Stimulated activated CD8-positive, alpha-beta memory T cell treated with anti-CD3 and anti-CD28 coated beads, Interleukin-2, amount 100 ng/mL, for 48 hours (primary cell): ENCODE results near the gene ROCK1.
A peak's percentile ranks its signal among the peaks of the same experiment; 100 is the strongest.
"Not testable (repeated sequence)": the region's sequence is repeated elsewhere in the genome, so short reads cannot be mapped to it uniquely, and the experiment has no call there.

ENCODE experiments used
- DNase-seq, 2 donors: peaks; one replicate each; pipeline ENCODE4 v3.0.0-alpha.2; 2020; ENCODE audit warnings: low read depth in 2 of 2

The ROCK1 gene

DNA sequence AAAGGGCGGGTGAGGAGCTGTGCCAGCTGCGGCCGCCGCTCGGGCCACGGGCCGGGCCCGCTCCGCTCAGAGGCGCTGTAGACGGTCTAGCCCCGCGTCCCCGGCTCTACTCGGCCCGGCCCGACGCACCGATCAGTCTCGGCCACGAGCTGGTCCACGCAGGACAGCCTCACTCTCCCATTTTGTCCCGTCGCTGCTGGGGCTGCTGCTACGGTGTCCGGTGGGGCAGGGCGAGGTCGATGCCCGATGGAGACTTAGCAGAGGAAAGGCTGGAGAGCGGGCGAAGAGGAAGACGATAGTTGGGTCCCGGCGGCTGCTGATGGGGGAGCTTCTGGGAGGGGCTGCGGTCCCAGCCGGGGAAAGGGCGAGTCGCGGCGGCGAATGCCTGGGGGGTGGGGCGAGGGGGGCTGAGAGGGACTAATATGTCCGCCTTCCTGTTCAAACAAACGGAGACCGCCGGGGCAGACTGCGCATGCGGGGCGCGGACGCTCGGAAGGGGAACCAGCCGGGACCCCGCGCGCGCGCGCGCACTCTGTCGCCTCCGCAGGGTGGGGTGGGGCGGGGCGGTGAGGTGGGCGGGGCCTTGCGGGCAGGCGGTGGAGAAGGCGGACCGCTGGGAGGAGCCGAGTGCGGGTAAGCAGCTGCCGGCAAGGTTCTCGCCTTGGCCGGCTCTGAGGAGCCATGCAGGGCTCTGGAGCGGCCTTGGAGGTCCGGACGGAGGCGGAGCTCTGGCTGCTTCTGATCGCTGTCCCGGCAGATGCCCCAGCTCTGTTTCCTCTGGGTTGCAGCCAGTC lies at the start of gene ROCK1:
Gene ROCK1 (minus strand): TSS at position 468 of the 794 bp plus-strand sequence. CDS start 903 bp downstream, outside the sequence.
- peak; percentile 98 to 99 for DNase-seq

- DNase-seq = no peak
These were observed 43.8 kb upstream of the ROCK1 start for GRCh38 chr18:21155443-21155842.

DNA sequence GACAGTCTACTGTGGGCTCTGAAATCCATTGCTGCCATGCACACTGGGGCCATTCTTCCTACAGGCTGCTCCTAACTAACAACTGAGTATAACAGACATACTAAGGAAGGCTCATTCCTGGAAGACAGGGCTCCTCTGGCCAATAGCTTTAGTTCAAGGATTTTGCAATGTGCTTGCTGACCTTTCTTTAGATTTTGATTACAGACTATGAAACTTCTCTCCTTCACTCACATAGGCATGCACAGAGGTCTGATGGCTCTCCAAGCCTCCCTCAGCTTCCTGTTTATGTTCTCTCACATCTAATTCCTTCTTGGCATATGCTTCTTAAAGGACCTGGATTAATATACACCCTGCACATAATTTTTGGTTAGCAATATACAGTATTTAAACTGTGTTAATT lies 34.4 kb upstream of the ROCK1 start:
- no peak for DNase-seq

- no peak for DNase-seq
These were observed 33.8 kb upstream of the ROCK1 start for GRCh38 chr18:21145371-21145770.

GRCh38 chr18:21141668-21142422 lies 30.2 kb upstream of the ROCK1 start:
- DNase-seq = no peak

- not testable (repeated sequence) for DNase-seq
These were observed 26.3 kb upstream of the ROCK1 start for GRCh38 chr18:21137719-21138488.

GRCh38 chr18:21134895-21135294 lies 23.3 kb upstream of the ROCK1 start:
- no peak for DNase-seq

DNA sequence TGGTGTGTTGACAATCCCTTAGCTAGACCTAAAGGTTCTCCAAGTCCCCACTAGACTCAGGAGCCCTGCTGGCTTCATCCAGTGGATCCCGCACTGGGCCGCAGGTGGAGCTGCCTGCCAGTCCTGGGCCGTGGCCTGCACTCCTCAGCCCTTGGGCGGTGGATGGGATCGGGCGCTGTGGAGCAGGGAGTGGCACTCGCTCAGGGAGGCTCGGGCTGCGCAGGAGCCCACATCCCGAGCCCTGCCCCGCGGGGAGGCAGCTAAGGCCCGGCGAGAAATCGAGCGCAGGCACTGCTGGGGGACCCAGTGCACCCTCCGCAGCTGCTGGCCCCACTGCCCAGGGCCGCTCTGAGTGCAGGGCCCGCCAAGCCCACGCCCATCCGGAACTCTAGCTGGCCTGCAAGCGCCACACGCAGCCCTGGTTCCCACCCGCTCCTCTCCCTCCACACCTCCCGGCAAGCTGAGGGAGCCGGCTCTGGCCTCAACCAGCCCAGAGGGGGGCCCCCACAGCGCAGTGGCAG lies 20.8 kb upstream of the ROCK1 start:
- DNase-seq = no peak

DNA sequence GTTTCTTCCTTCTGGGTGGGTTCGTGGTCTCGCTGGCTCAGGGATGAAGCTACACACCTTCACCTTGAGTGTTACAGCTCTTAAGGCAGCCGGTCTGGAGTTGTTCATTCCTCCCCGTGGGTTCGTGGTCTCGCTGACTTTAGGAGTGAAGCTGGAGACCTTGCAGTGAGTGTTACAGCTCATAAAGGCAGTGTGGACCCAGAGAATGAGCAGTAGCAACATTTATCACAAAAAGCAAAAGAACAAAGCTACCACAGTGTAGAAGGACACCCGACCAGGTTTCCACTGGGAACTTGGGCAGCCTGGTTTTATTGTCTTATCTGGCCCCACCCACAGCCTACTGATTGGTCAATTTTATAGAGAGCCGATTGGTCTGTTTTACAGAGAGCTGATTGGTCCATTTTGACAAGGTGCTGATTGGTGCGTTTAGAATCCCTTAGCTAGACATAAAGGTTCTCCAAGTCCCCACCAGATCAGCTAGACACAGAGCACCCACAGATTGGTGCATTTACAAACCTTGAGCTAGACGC lies 20.1 kb upstream of the ROCK1 start:
- DNase-seq = no peak

DNA sequence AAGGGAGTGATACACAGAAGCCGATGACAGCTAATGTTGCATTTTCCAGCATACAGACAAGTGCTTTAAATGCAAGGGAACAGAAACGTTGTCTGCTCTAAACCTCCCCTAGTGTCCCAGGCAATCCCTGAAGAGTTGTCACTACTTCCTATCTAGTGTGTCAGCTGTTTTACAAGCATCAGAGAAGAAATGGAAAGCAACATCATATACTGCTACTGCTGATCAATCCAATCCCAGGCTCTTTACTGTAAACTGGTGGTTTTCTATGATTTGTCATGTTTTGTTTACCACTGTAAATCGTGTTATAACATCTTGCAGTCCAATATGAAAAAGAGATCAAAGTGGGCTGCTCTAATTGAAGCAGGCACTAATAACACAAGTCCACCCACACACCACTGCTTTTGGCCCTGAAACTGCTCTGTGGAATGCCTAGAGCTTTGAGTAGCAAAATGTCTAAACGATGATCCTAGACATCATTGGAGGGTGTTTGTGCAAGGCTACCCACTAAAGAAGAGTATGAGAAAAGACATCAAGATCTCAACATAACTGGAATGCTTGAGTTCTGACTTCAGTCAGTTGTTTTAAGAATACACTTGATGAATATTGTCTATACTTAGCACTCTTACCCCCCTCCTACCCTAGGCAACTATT lies 18.1 kb upstream of the ROCK1 start:
- no peak for DNase-seq

- DNase-seq = no peak
These were observed 11.8 kb upstream of the ROCK1 start for GRCh38 chr18:21123290-21123926.

GRCh38 chr18:21118806-21119205 lies 7.2 kb upstream of the ROCK1 start:
- no peak for DNase-seq

- no peak for DNase-seq
These were observed 6.0 kb upstream of the ROCK1 start for GRCh38 chr18:21117409-21118131.

DNA sequence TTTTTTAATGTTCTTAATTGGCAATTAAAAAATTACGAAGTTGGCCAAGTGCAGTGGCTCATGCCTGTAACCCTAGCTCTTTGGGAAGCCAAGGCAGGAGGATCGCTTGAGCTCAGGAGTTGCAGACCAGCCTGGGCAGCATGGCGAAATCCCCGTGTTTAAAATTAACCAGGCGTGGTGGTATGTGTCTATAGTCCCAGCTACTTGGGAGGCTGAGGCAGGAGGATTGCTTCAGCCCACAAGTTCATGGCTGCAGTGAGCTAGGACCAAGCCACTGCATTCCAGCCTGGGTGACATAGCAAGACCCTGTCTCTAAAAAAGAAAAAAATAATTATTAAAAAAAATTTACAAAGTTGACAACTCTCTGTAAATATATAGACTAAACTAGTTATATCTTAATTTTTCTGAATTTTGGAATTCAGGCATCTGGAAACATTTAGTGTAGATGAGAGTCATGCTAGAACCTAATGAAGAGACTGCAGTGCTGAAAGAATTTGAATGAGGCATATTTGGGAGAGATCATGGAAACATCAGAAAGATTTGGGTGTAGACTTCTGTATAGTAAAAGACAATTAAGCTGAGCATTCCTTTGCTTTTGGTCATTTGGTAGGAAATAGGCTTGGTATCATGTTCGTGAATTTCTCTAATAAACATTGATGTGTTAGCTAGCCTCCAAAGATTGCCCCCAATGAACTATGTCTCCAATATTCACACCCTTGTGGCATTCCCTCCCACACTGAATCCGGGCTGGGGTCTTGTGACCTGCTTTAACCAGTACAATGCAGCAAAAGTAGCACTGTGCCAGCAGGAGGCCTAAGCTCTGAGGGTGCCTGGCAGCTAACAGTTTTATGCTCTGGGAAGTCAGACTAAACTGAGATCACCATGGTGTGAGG lies 4.2 kb upstream of the ROCK1 start:
- no peak for DNase-seq

GRCh38 chr18:21112543-21113105 lies 1.0 kb upstream of the ROCK1 start:
- DNase-seq = no peak

DNA sequence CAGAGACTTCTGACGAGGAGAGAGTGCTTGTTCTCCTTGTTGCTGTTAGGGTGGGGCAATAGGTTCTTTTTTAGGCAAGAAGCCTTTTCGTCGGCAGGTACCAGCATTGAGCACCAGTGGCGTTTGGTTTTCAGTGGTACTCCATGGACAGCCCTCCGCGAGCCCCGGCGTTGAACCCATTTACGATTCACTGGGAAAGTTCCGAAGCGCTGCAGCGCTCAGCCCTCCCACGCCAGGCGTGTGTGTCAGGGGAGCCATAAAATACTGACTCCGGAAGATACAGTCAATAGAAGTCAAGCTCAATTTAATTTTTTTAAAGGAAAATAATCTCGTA lies 494 bp upstream of the ROCK1 start:
- DNase-seq = peak; percentile 19 to 31

GRCh38 chr18:21110713-21111345 lies 784 bp downstream of the ROCK1 start:
- peak; percentile 45 to 55 for DNase-seq

DNA sequence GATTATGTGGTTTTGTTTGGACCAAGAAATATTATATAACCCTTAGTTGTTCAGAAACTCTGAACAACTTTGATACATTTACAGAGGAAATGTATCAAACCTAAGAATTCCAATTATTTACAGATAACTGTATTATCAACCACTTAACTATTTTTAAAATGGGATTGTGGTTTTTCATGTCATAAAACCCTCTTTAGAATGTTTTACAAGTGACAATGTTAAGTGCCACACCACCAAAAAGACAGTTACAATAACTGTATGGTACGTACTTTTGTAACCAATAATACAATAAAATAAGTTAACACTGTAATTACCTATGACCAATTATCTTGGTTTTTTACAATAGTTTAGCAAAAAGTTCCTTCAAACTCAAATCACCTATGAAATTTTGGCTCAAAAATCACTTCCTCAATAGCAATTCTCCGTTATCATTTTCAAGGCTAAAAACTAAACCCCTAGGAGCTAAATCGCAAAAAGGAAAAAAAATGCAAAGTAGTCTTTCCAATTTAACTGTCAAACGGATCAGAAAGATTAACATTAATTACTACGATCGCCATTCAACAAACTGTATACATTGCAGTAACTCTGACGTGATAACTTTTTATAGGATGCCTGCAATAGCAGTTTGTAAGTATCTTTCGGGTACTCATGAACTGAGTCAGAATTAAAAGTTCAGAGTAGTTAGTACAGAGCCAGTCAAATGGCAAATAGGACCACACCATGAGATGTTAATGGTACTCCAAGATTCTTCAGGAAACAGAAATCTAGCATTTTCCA lies 1.5 kb downstream of the ROCK1 start:
- DNase-seq = no peak
